ENCODE data around the gene IRF5.
"Not testable (repeated sequence)": the region's sequence is repeated elsewhere in the genome, so short reads cannot be mapped to it uniquely, and the experiment has no call there.

Gene IRF5

GRCh38 chr7:128902761-128903585 is 34.8 kb upstream of the IRF5 start:
- DNase-seq (no peak), ATAC-seq (no peak)
- Mint-ChIP-seq H3K27ac (peak overlapping the region in 1 of 2 donors; percentile 45), H3K4me3 (no peak overlapping the region), H3K4me1 (peaks cover 4% of the 10 kb centered on the region), H3K9me3 (peaks cover 4 to 7% of the 10 kb centered on the region in 2 donors), H3K27me3 (peaks cover 50% of the 10 kb centered on the region)

- Mint-ChIP-seq H3K27ac (no peak overlapping the region), H3K27me3 (peaks cover 58% of the 10 kb centered on the region), H3K4me3 (no peak overlapping the region), H3K4me1 (peaks cover 4% of the 10 kb centered on the region), H3K9me3 (peaks cover 0 to under 1% of the 10 kb centered on the region in 2 donors)
- DNase-seq = no peak
- ATAC-seq = peak; percentile 29
Observed at GRCh38 chr7:128903621-128904361, 33.9 kb upstream of the IRF5 start.

GRCh38 chr7:128904381-128905197 is 33.1 kb upstream of the IRF5 start:
- Mint-ChIP-seq H3K27me3 (peaks cover 66% of the 10 kb centered on the region), H3K9me3 (no peaks in the 10 kb centered on the region), H3K4me3 (no peak overlapping the region), H3K4me1 (peaks cover 6% of the 10 kb centered on the region), H3K27ac (peak overlapping the region in 1 of 2 donors; percentile 8)
- peak; percentile 70 for ATAC-seq
- DNase-seq = peak in 1 of 2 donors; percentile 36

DNA sequence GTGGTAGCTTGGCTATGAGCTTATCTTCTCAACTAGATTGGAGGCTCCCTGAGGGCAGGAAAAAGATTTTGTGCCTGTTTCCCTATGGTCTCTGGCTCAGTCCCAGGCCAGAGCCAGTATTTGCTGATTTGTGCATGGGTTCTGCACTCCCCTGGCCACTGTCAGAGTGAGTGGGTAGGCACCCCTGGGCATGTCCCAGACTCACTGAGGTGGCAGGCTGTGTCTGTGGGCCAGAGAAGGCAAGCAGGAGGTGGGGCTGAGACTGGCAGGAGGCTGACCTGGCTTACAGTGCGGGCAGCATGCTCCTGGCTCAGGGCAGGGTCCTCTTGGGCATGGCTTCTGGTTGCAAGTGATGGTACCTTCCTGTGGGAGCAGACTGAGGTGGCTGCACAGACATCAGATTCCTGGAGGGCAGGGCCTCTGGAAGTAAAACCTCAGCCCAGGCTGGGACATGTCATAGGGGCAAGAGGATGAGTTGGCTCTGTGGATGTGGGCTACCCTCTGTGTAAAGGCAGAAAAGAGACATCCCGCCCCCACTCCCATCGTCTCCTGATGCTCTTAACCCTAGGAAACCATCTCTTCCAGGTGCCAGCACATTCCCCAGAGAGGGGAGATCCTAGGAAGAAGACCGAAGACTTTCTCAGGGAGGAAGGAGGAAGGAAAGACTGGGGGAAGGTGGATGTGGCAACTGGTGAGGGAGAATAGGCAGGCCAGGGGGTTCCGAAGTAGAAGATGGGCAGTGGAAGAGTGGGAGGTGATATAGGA is 31.5 kb upstream of the IRF5 start:
- peaks cover 14% of the 10 kb centered on the region for H3K4me1 Mint-ChIP-seq
- H3K9me3 Mint-ChIP-seq = no peaks in the 10 kb centered on the region
- no peak for DNase-seq
- H3K27me3 Mint-ChIP-seq = peaks cover 82% of the 10 kb centered on the region
- ATAC-seq = no peak
- no peak overlapping the region for H3K27ac Mint-ChIP-seq
- H3K4me3 Mint-ChIP-seq = no peak overlapping the region

DNA sequence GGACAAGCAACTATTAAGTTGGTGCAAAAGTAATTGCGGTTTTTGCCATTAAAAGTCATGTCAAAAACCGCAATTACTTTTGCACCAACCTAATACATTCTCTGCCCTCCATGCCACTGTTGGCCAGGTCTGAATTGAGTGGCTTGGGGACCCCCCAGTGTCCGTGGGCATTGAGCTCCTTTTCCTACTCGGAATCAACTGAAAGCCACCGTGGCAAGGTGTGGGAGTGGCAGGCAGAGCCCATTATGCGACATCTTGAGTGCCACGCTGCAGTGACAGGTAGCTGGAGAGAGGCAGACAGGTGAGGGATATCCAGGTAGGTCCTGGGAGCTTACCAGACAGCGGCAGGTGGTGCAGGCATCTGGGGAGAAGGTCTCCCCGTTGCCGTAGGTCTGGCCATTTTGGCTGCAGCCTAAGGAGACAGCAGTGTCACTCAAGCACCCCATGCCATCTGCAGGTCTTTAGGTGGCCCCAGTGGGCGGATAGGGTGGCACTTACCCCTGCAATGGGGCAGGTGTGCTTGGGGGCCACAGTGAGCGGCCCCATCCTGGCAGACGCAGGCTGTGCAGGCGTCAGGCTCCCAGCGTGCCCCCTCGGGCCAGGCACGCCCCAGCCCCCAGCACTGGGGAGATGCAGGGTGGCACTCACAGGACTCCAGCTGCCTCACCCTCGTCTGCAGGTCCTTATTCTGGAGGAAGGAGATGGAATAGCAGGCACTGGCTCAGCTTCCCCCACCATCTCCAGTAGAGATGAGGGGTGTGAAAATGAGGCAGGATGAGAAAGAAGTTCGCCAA is 30.8 kb upstream of the IRF5 start:
- Mint-ChIP-seq H3K4me1 (peaks cover 14% of the 10 kb centered on the region), H3K4me3 (no peak overlapping the region), H3K9me3 (no peaks in the 10 kb centered on the region), H3K27me3 (peaks cover 84% of the 10 kb centered on the region), H3K27ac (no peak overlapping the region)
- no peak for DNase-seq
- ATAC-seq = no peak

DNA sequence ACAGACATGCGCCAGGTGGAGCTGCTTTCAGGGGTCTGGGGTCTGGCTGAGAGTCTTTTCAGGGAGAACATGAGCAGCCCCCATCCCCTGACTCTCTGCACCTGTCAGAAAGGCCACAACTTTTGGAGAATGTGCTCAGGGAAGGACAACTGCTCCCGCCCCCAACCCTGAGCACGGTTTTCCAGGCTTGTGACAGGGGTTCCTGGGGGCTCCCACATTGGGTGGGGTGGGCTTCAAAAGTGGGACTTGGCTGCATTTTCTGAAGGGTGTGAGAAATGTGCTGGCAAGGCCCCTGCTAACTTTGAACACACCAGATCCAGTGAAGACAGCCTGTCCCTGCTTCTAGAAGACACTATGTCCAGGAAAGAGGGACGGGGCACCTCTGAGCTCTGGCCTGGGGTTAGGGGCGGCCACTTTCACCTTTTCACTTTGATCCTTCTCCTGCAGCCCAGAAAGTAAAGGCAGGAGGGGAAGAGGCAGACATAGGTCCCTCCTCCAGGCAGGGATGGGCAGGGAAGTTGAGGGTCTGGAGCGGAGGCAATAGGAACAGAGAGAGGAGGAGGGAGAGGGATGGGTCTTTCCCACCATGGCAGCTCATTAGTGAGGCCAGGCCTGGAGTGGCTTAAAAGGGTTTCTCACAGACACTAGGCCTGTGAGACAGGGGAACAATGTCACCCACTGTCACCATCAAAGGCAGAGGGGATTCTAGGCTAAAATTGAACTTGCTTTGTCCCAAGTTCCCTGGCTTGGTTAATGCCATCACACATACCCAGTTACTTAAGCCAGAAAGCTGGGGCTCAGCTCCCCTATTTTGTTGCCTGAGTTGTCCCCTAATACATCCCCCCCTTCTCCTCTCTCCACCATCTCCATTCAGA is 28.7 kb upstream of the IRF5 start:
- peaks cover 81% of the 10 kb centered on the region for H3K27me3 Mint-ChIP-seq
- DNase-seq (no peak), ATAC-seq (no peak)
- H3K4me1 Mint-ChIP-seq = peaks cover 15% of the 10 kb centered on the region
- H3K4me3 Mint-ChIP-seq = no peak overlapping the region
- peak overlapping the region in 1 of 2 donors; percentile 81 for H3K27ac Mint-ChIP-seq
- no peaks in the 10 kb centered on the region for H3K9me3 Mint-ChIP-seq

GRCh38 chr7:128909625-128910568 is 27.8 kb upstream of the IRF5 start:
- ATAC-seq = no peak
- H3K27ac Mint-ChIP-seq = no peak overlapping the region
- H3K4me3 Mint-ChIP-seq = no peak overlapping the region
- no peaks in the 10 kb centered on the region for H3K9me3 Mint-ChIP-seq
- no peak for DNase-seq
- peaks cover 89% of the 10 kb centered on the region for H3K27me3 Mint-ChIP-seq
- peaks cover 19% of the 10 kb centered on the region for H3K4me1 Mint-ChIP-seq

DNA sequence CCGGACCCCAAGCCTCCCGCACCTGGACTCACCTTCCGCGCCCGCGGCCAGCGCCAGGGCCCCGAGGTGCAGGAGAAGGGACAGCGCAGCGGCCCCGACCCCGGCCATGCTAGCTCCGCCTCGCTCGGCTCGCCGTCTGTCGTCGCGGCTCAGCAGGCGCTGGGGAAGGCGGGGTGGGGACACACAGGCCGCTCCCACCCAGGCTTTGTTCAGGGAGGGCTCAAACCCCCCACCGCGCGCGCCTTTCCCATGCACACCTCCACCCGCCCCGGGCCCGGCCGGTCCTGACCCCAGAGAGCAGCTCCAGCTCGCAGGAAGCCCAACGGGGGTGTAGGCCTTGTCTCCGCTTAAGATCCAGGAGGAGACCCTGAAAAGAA is 27.2 kb upstream of the IRF5 start, which contains the start of gene KCP:
KCP (minus strand) TSS at position 141 of the 377 bp plus-strand sequence; CDS start at position 108, 33 bp downstream.
- H3K27ac Mint-ChIP-seq = no peak within 1 kb of the TSS
- no peaks in the 10 kb centered on the region for H3K9me3 Mint-ChIP-seq
- H3K27me3 Mint-ChIP-seq = peaks cover 90% of the 10 kb centered on the region
- peaks cover 24% of the 10 kb centered on the region for H3K4me1 Mint-ChIP-seq
- no peak within 1 kb of the TSS for H3K4me3 Mint-ChIP-seq
- DNase-seq (no peak), ATAC-seq (no peak)

GRCh38 chr7:128911423-128912031 is 26.2 kb upstream of the IRF5 start:
- ATAC-seq = no peak
- DNase-seq = no peak
- Mint-ChIP-seq H3K27ac (no peak overlapping the region), H3K27me3 (peaks cover 90% of the 10 kb centered on the region), H3K4me3 (no peak overlapping the region), H3K4me1 (peaks cover 25% of the 10 kb centered on the region), H3K9me3 (no peaks in the 10 kb centered on the region)

DNA sequence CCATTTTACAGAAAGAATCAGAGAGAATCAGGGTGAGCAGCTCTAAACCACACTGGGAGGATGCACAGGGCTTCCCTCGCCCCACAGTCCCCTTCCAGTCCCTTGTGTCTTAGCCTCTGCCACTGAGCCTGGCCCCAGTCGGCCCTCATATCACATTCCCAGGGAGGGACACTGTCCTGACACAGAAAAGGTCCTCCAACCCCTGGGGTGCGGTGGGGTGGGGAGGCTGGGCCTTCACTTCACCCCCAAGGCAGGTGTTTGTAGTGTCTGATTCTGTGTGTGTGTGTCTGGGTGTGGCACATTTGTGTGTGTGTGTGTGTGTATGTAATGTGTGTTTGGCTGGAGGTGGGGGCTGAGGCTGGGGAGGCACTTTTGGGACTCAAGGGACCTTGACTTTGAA is 25.4 kb upstream of the IRF5 start:
- Mint-ChIP-seq H3K9me3 (no peaks in the 10 kb centered on the region), H3K4me3 (no peak overlapping the region), H3K4me1 (peaks cover 25% of the 10 kb centered on the region), H3K27ac (no peak overlapping the region), H3K27me3 (peaks cover 90% of the 10 kb centered on the region)
- DNase-seq (no peak), ATAC-seq (no peak)

- H3K4me1 Mint-ChIP-seq = peaks cover 25% of the 10 kb centered on the region
- H3K27ac Mint-ChIP-seq, ATAC-seq, H3K9me3 Mint-ChIP-seq, DNase-seq, H3K4me3 Mint-ChIP-seq: not testable (repeated sequence)
- H3K27me3 Mint-ChIP-seq = peaks cover 90% of the 10 kb centered on the region
Observed at GRCh38 chr7:128912709-128913495, 24.8 kb upstream of the IRF5 start.

Data from stimulated activated naive CD8-positive, alpha-beta T cell treated with anti-CD3 and anti-CD28 coated beads, Interleukin-15, amount 100 ng/mL, for 72 hours (primary cell).